GM19324 (cell line): ENCODE results near the gene ZNF135.

ENCODE experiments used
- ATAC-seq: cut with Tn5 transposase; IDR thresholded peaks from one replicate; pipeline ENCODE4 v1.9.1; 2021; ENCODE audit warnings: mild to moderate bottlenecking, moderate library complexity; ENCODE audit not compliant: unreplicated experiment, low FRiP score

The ZNF135 gene

DNA sequence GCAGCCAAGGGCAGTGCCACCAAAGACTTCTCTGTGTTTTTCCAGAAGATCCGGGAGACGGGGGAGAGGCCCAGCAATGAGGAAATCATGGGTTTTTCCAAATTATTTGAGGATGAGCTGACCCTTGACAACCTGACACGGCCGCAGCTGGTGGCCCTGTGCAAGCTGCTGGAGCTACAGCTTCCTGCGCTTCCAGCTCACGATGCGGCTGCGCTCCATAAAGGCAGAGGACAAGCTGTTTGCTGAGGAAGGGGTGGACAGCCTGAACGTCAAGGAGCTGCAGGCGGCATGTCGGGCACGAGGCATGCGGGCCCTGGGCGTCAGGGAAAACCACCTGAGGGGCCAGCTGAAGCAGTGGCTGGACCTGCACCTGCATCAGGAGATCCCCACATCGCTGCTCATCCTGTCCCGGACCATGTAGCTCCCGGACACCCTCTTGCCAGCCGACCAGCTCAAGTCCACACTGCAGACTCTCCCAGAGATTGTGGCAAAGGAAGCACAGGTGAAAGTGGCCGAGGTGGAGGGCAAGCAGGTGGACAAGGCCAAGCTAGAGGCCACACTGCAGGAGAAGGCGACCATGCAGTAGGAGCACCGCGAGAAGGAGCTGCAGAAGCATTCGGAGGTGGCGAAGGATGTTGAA lies 13.6 kb upstream of the ZNF135 start:
- ATAC-seq = no peak

- no peak for ATAC-seq
Measured at GRCh38 chr19:58046856-58047255, 12.2 kb upstream of the ZNF135 start.

- ATAC-seq = no peak
Measured at GRCh38 chr19:58047672-58048071, 11.4 kb upstream of the ZNF135 start.

GRCh38 chr19:58052256-58052655 lies 6.8 kb upstream of the ZNF135 start:
- no peak for ATAC-seq

- ATAC-seq = no peak
Measured at GRCh38 chr19:58053480-58054156, 5.5 kb upstream of the ZNF135 start.

DNA sequence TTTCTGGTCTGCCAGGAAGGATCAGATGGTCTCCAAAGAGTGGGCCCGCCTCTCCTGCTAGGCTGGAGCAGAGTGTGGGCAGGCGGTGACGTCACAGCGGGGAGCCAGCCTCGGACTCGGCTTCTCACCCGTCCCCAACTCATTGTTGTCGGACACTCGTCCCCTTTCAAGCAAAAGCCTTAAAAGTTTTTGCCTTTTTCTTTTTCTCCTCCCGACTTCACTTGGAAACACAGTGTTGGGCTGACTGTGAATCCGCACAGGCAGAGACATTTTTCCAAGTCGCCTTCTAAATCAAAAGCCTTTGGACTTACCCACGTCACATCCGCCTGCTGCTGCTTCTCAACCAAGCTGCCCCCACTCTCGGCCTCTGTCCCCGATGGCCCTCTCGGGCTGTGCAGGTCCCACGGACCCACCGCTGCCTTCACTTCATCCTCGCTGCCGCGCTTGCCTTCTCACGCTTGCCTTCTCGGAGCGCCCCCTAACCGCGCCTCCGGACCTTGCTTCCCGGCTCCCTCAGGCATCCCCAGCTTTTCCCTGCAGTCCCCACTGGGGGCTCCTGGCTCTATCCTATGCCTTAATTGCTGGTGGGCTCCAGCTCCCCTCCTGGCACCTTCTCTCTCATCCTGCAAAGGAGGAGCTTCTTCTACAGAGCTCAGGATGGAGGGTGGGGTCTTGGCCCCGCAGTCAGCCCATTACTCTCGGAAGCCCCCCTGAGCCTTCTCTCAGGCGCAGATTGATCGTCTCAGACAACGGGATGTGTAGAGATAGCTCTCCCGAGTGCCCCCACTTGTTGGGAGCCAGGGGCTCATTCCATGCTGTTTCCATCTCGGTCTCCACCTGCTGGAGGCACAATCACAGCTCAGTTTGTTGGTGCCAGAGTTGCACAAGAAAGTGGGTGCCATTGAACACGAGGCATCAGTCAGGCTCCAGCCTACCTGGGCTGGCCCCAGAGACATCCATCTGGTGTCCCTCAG lies 3.9 kb upstream of the ZNF135 start:
- ATAC-seq = no peak

GRCh38 chr19:58056261-58056660 lies 2.8 kb upstream of the ZNF135 start:
- no peak for ATAC-seq

DNA sequence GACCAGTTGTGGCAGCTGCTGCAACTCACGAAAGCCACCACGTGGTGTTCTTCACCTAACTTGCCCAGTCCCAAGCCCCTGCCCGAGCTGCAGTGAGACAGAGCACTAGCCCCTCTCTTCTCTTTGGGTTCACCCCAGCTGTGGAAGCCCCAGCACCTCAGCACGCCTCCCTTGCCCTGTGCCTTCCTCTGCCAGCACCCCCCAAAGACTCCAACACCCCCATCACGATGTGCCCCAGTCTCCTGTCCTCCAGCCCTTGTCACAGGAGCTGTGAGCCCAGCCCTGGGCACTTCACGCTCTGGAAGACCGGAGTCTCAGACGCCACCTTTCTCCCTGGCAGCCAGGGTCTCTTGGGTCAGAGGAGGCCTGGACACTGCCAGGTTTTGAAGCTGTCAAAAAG lies 2.2 kb upstream of the ZNF135 start:
- ATAC-seq = no peak

DNA sequence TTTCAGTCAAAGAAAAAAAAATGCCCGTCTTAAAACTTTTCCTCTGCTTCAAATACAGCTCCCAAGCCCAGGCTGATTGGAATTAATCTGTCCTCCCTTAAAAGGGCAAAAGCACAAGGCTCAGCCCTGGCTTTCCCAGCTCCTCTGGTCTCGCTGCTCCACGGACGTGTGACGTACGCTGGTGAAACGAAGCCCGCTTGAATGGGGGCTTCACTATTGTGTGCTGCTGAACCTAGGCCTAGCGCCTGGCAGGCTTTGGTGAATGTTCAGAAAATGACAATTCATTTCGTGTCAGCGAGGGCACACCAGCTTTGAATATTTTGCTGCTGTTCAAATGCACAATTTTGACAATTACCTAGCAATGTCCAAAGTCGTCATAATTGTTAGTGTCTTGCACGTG lies 615 bp upstream of the ZNF135 start:
- no peak for ATAC-seq

- no peak for ATAC-seq
Measured at GRCh38 chr19:58059671-58060078, 593 bp downstream of the ZNF135 start.

DNA sequence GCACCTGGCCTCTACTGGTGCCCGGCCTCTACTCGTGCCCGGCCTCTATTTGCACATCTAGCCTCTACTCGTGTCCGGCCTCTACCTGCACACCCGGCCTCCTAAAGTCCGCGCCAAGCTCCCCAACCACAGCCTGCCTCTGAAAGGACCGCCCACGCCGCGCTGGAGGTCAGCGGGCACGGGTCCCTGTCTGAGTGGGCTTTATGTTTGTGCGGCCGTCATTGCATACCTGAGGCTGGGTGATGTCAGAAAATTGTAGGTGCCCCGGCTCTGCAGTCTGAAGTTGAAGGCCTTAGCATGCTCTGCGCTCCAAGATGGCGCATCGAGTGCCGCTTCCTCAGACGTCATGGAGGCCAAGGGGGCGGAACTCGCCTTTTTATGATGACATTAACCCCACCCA lies 1.1 kb downstream of the ZNF135 start:
- ATAC-seq = no peak

GRCh38 chr19:58063712-58064111 lies 4.6 kb downstream of the ZNF135 start:
- no peak for ATAC-seq

DNA sequence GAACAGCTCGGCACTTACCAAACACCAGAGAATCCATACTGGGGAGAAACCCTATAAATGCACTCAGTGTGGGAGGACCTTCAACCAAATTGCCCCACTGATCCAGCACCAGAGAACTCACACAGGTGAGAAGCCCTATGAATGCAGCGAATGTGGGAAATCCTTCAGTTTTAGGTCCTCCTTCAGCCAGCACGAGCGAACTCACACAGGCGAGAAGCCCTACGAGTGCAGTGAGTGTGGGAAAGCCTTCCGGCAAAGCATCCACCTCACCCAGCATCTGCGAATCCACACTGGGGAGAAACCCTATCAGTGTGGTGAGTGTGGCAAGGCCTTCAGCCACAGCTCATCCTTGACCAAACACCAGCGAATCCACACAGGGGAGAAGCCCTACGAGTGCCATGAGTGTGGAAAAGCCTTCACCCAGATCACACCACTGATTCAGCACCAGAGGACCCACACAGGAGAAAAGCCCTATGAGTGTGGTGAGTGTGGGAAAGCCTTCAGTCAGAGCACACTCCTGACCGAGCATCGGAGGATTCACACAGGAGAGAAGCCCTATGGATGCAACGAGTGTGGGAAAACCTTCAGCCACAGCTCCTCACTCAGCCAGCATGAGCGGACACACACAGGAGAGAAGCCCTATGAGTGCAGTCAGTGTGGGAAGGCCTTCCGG lies 8.3 kb downstream of the ZNF135 start:
- ATAC-seq = no peak

DNA sequence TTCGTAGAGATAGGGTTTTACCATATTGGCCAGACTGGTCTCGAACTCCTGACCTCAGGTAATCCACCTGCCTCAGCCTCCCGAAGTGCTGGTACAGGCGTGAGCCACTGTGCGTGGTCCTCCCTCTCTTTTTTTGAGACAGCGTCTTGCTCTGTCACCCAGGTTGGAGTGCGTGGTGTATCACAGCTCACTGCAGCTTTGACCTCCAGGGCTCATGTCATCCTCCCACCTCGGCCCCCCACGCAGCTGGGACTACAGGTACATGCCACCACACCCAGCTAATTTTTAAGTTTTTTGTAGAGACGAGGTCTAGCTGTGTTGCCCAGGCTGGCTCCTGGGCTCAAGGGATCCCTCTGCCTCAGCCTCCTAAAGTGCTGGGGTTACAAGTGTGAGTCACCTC lies 20.7 kb downstream of the ZNF135 start:
- ATAC-seq = no peak

GRCh38 chr19:58083021-58083420 lies 23.9 kb downstream of the ZNF135 start:
- no peak for ATAC-seq

- no peak for ATAC-seq
Measured at GRCh38 chr19:58084596-58085347, 25.7 kb downstream of the ZNF135 start.

GRCh38 chr19:58085348-58085875 lies 26.3 kb downstream of the ZNF135 start:
- ATAC-seq = no peak

DNA sequence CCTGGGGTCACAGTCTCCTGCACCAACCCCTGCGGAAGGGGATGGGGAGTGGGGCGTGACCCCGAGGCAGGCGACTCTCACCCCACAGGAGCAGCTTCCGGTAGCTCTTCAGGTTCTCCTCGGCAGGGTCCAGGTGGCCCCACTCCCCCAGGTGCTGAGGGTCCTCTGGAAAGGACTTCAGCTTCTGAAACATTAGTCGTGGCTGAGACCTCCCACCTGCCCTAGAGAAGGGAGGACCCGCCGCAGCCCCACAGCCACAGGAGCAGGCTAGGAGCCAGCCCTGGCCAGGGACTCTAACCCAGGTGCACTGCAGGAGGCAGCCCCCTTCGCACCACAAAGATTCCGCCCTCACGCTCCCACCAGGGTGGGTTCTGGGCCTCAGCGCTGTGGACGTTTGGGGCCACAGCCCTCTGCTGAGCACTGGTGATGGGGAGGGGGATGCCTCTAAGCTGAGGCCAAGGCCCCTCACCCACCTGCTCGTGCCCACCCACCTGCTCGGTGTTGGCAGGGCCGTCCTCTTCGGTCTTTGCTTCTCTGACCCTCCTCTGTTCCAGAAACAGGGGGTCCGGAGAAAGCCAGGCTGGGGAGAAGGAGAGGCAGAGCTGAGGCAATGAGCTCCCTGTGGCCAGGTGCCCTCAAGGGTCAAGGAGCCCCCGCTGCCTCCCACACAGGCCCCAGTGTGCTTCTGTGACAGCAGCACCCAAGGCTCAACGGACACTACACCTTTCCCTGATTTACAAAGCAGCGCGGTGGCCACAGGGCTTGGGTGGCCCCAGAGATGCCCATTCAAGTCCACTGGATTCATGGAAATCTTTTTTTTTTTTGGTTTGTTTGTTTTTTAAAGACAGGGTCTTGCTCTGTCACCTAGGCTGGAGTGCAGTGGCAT lies 28.0 kb downstream of the ZNF135 start:
- ATAC-seq = no peak

GRCh38 chr19:58088521-58089052 lies 29.5 kb downstream of the ZNF135 start:
- ATAC-seq = no peak
